GM19099 (cell line): ENCODE results near the gene PSME1.

Experiments
- POLR2A ChIP-seq: IDR thresholded peaks from 3 replicates; pipeline ENCODE4 v1.6.1; 2011; ENCODE audit warnings: low read depth; ENCODE audit not compliant: insufficient read length; ENCODE audit errors: extremely low read depth

Gene PSME1

DNA sequence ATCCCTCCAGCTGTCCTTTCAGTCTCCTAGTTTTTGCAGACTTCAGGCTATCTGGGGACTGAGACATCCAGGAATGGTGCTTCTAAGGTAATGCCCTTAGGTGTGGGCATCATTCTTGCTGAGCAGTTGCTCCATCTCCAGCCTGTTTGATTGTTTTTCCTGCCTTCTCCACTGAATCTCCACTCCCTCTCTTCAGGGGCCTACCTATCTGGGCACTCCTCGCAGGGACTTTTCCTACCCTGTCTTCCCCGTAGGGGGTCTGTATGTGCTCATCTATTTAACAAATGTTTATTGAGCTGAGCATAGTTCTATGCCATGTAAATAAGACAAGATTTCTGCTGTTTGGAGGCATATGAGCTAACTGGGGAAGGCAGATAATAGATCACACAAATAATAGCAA, 3.0 kb upstream of the PSME1 start:
- TF ChIP-seq POLR2A = no peak

DNA sequence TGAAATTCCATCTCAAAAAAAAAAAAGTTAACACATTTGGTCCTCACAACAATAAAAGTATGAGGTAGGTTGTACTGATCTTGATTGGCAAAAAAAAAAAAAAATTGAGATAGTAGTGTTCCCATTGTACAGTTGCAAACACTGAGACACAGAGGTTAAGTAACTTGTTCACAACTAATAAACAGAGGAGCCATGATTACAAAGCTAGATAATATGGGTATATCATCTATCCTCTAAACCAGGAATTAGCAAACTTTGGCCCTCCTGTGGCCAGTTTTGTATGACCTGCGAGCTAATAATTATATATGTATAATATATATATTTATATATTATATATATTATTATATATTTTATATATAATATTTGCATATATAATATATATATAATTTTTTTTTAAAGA, 2.3 kb upstream of the PSME1 start:
- no peak for TF ChIP-seq POLR2A

DNA sequence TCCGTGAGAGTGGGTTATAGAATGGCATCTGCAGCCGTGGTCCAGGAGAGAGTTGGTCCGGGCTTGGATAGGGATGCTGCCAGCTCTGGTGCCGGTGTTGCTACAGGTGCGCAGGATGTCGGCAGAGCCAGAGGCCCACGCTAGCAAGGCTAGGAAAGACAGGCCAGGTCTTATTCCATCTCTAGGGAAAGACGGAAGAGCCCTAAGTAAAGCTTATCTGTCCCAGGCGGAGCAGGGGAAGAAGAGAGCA, 485 bp upstream of the PSME1 start:
- no peak for TF ChIP-seq POLR2A

DNA sequence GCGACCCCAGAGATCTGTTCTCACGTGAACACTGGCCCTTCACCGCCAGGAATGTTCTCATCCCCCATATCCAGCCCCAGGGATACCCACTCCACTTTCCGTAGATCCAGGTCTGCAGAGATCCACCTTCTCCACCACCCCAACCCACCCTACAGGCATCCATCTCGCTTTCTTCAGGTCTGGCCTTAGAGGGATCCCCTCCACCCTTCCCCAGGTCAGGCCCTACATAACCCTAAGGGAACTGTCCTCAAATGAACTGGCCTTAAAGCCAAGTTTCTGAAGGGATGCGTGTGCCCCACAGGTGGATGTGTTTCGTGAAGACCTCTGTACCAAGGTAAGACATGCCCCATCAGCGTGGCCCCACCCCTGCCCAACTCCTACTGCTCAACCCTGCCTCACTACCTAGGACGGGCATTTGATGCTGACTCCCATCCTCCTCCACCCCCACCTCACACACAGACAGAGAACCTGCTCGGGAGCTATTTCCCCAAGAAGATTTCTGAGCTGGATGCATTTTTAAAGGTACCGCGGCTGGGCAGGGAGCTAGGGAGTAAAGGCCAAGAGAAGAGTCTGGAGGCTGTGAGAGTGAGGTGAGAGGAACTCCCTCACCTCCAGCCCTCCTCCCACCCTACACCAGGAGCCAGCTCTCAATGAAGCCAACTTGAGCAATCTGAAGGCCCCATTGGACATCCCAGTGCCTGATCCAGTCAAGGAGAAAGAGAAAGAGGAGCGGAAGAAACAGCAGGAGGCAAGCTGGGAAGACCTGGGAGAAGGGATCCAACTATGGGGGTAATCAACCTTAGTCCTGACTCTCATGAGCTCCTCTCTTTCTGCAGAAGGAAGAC, 912 bp downstream of the PSME1 start:
- no peak for TF ChIP-seq POLR2A

DNA sequence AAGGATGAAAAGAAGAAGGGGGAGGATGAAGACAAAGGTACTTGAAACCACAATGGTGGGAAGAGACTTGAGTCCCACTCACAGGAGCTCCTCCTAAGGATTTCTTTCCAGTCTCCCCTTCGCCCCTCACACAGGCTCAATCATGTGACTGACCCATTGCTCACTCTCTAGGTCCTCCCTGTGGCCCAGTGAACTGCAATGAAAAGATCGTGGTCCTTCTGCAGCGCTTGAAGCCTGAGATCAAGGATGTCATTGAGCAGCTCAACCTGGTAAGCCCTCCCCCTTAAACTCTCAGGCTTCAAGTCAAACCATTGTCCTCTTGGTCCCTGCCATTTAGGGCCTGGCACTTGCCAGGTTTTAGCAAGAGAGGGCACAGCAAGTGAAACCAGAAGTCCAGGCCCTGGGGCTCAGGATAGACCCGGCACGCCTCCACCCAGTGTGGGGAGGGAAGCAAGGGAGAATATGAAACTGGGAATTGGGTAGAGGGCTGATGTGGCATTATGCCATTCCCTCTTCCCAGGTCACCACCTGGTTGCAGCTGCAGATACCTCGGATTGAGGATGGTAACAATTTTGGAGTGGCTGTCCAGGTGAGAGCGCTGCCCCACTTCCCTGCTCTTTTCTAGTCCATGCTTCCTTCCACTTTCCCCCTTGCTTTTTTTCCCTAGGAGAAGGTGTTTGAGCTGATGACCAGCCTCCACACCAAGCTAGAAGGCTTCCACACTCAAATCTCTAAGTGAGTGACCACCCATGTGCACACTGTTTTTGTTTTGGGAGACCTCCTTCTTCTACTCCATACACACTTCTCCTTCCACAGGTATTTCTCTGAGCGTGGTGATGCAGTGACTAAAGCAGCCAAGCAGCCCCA, 1.8 kb downstream of the PSME1 start:
- peak; percentile 42 for TF ChIP-seq POLR2A

DNA sequence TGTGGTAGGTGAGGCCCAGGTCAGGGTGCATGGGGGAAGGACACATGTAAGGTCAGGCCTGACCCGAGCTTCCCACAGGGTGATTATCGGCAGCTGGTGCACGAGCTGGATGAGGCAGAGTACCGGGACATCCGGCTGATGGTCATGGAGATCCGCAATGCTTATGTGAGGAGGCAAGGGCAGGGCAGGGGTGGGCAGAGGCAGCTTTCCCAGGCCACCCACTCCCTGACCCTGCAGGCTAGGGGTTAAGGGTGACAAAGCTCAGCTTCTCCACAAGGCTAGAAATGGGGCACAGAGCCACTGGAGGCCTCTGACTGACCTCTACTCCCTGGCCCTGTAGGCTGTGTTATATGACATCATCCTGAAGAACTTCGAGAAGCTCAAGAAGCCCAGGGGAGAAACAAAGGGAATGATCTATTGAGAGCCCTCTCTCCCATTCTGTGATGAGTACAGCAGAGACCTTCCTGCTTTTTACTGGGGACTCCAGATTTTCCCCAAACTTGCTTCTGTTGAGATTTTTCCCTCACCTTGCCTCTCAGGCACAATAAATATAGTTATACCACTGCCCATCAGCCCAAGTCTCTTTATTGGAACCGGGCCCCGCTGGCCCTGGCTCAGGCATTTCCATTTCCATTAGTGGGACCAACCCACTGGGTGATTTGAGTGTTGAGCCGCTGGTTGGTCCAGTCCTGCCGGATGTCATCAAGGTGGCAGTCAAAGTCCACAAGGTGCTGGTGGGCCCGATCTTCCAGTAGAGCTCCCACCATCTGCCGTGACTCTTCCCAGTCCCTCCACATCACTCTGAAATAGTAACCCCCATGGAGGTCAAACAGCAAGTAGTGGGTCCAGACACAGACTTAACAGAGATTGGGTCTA, 2.6 kb downstream of the PSME1 start:
- TF ChIP-seq POLR2A = no peak

DNA sequence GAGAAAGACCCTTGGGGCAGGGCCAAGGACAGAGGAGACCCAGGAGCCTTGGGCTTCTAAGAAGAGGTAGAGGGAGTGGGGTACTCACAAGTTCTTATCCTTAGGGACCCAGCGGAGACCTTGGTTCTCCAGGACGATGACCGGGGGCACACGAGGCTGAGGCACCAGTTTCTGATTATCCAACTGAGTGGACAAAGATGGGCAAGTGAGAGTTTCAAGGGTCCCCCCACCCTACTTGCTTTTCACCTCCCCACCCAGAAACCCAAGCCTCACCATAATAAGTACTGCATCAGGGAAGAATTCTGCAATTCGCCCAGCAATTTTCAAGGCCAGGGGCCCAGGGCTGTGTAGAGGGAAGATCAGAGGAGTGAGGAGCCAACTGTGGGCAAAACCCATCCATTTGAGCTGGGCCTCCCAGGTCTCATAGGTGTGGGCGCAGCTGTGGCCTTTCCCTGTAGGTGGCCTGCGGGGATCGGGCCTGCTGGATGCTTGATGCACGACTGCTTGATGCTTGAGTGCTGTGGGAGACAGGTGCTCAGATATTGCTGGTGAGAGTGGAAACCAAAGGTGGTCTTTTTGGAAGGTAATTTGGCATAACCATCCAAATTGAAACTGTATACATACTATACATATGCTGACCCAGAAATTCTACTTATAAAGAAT, 3.4 kb downstream of the PSME1 start:
- TF ChIP-seq POLR2A = no peak

DNA sequence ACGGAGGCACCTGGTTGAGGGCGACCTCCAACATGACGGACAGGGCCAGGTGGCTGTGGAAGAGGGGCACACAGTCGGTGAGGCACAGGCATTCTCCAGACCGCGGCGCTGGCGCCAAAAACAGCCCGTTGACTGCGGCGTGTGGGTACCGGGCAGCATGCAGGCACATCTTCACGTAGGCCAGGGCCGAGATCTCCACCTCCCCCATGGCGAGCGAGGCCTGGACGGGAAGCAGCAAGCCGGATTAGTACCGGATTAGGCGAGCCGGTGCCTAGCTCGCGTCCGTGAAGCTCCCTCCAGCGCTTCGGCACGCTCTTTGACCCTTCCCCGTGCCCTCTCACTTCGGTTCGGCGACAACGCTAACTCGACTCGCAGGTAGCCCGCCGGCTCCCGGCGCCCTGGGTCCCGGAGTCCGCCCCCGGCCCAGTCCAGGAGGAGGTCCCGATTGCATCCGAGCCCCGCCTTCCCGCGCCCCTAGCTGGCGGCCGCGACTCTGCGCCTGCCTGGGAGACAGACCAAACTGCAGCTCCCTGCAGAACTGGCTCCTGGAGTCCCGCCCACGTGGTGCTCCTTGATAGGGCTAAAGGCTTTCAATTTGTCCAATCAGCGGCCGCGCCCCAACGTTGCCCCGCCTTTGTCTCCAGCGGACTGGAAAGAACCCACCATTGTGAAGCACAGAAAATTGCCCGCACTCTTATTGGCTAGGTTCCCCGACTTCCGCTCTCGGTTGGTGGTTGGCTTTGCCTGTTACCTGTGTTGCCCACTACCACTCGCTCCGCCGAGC, 5.3 kb downstream of the PSME1 start, which contains the start of gene EMC9:
TSS of gene EMC9 (minus strand) at position 495 of the 784 bp plus-strand sequence. CDS start at position 208, 287 bp downstream.
- peak; percentile 91 for TF ChIP-seq POLR2A

DNA sequence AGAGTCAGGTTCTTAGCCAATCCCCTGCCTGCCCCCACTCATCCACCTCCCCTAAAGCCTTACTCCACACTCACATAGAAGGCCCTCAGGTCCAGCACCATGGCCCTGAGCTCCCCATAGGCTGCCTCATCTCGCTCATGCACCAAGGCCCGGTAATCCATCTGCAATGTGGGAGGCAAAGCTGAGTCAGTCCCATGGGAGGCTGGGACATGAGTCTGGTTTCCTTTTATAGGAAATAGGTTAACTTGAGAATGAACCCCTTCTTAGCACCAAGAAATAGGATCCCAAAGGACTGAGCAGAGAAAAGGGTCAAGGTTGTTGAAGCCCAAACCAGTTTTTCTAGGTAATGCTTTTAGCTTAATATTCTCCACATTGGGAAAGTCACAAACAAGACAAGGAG, 7.5 kb downstream of the PSME1 start:
- no peak for TF ChIP-seq POLR2A

DNA sequence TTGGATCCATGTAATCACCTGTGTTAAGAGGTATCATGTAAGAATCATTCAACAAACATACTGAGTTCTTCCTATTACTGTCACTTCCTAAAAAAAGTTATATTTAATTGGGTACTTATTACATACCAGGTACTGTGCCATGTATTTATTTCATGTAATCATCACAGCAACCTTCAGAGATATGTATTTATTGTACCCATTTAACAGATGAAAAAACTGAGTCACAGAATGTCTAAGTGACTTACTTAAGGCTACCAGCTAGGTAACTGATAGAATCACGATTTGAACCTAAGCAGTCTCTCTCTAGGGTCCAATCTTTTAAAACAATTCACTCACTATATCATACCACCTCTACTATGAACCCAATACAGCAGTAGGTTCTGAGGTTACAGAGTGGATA, 8.5 kb downstream of the PSME1 start:
- no peak for TF ChIP-seq POLR2A

DNA sequence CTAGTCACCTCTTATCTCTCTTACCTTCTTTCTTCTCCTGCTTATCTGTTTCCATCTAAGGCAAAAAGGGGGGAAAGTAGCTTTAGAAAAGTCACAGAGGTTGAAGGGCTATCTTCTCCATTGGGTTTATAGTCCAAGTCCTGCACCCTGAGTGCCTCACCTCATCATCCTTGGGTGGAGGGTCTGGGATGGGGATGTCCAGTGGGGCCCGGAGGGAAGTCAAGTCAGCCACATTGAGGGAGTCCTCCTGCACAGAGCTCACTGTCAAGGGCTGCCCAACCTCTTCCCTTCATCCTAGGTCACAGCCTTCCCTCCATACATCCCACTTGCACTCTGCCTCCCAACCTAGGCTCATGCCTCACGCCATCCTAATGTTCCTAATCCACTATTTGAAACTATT, 9.2 kb downstream of the PSME1 start:
- no peak for TF ChIP-seq POLR2A

DNA sequence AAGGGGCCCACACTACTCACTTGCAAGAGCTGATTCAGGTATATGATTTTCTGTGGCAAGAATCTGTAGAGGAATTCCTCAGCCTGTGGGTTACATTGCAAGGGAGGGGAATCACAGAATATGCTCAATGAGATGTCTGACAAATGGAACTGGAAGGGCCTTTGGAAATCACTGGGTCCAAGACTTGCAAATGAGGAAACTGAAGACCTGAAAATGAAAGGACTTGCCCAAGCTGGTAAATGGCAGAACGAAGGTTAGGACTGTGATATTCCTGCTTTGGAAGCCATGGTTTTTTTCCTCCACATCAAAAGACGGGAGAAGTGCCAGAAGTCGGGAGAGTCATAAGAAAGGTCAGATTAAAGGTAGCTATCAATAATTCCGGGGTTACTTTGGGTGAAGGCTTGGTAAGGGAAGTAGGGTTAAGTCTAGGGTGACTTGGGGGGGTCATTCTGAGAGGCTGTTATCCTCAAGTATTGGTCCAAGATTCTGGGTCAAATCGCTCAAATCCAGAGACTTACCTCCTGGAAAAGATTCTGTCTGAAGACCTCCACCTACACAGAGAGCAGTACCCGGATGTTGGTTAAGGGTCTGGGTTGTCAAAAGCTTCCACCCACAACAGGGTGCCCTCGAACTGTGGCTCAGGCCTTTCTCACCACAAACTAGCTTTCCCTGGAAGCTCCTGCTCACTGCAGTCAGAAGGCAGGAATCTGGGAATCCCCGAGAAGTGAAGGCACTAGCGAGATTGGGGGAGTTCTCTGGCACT, 9.9 kb downstream of the PSME1 start:
- TF ChIP-seq POLR2A = no peak

DNA sequence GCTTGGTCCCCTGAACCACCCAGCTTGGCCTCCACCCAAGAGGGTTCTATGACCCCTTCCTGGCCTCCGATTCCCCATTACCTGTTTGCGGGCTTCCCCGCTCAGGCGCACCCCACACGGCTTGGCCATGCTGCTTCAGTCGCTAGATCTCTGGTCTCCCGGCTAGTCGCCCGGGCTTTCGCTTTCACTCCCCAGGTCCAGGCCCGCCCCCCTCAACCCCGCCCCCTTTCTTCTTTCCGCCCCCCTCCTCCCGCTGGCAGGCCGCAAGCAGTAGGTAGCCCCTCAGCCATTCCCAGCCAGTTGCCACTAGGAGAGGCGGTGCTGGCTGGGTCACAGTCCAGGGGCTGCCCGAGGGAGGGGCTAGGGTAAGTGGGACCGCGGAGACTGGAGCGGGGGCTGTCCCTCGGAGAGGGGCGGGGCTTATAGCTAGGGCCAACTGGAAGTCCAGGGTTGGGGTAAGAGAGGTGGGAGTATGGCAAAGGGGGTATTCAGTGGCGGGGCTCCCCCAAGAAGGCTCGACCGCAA, 10.5 kb downstream of the PSME1 start, which contains the start of gene PSME2:
TSS of gene PSME2 (minus strand) at position 158 of the 525 bp plus-strand sequence. CDS start at position 129, 29 bp downstream.
- peak; percentile 11 for TF ChIP-seq POLR2A
